ENCODE measurements around the gene FGF3.

DNA sequence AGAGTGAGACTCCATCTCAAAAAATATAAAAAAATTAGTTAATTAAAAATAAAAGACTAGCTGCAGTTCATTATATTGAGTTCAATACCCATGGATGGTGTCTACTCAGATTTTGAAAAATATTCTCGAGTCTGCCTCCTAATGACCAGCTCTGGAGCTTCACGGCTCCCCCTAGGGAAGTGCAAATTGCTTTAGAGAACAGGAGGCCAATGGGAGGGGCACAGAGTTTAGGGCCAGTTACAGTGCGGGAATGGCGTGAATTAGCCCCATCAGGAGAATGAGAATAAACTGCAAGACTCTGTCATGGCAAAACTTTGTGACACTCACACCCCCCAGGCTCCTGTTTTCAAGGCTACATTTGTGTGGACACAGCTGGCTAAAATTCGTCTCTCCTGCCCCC is 48.7 kb downstream of the FGF3 start:
- no peak for TF ChIP-seq TAF1 (IDR thresholded peaks at IDR 0.05; ENCODE audit: borderline replicate concordance, insufficient read depth, low read length)
- no peak for TF ChIP-seq SIN3A (IDR thresholded peaks at IDR 0.05; ENCODE audit: borderline replicate concordance, insufficient read depth, low read length)

Data from PFSK-1 (cell line).